Dermis microvascular lymphatic vessel endothelial cell (primary cell): ENCODE data around the gene CGNL1. TPM values are rescaled to one million over a fixed set of nuclear protein-coding genes. Genes with fewer than 3 reads are reported as not detected.
A peak's percentile ranks its signal among the peaks of the same experiment; 100 is the strongest.

Experiments used
- DNase-seq, 2 donors: peaks; one replicate each; pipeline versions ENCODE4 v3.0.0 to v3.0.0-alpha.2; 2010; ENCODE audit warnings: low read depth in 2 of 2
- total RNA-seq: library from RNA; depleted of rRNA; stranded (reverse); fragments of >200 nt; gene quantifications from 2 replicates; pipeline ENCODE4 v1.2.1, GENCODE V29; 2014

Gene CGNL1
- total RNA-seq, 1 donor from 2014 or later, result 25.7 TPM

GRCh38 chr15:57452090-57452754 is 75.9 kb downstream of the CGNL1 start:
- DNase-seq, result no peak

DNA sequence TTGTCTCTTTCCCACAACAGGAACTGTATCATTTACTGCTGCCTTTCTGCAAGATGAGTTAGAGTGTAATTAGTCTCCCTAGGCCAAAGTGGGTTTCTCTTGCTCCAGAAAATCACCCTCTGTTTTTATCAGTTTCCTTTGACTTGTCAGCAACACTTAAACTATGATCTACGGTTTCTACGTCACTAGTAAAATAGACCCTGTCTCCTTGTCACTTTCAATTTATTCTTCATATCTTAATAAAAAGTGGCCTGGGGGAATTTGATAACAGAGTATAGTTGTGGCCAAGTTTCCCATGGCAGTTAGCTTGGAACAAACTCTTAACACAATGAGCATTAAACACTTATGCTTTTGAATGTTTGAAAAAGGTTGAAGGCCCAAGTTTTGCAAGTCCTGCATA is 79.6 kb downstream of the CGNL1 start:
- DNase-seq, result no peak

DNA sequence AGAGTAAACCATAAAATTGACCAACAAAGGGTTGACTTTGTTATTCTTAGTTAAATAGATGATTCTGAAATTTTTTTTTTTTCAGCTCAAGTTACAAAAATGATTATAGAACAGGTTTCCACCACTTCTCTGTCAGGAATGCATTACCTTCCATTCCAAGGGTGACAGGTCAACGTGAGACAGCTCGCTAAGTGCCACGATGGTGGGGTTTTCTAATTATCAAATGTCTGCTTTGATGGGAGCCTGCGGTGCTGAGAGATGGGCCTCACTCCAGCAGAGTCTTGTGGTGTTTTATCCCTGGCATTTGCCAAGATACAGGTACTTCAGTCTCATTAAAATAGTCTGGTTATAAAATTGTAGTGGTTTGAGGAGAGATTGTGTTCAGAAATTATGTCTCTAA is 80.3 kb downstream of the CGNL1 start:
- no peak for DNase-seq

DNA sequence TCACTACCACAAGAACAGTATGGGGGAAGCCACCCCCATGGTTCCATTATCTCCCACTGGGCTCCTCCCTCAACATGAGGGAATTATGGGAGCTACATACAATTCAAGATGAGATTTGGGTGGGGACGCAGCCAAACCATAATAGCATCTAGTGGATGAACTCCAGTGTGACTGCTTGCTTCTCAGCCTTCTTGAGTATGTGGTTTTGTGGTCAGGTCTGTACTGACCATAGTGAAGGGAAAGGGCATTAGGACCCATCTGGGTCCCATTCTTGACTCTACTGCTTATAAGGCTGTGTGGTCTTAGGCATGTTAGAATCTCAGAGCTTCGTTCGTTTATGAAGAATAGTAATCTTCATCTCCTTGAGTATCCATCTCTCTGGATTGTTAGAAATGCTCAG is 81.4 kb downstream of the CGNL1 start:
- DNase-seq, result no peak

DNA sequence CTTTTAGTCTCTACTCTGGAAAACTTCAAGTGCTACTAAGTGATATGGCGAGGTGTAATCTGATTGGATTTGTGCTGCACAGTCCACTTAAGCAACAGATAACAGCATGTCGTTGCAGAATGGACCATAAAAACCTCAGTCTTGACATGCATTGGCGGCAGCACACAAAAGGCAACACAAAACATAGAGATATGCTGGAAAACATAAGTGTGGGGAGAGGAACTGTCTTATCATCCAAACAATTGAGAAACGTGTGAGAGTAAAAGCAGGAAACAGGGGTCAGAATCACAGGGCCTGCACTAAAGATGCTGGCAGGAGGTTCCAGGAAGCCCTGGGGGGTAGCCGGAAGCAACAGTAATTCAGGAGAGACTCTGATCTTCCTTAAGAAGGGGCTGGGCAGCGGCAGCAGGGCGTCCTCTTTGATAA is 82.1 kb downstream of the CGNL1 start:
- peak in 1 of 2 donors; percentile 89 for DNase-seq

GRCh38 chr15:57460208-57460816 is 84.0 kb downstream of the CGNL1 start:
- no peak for DNase-seq

DNA sequence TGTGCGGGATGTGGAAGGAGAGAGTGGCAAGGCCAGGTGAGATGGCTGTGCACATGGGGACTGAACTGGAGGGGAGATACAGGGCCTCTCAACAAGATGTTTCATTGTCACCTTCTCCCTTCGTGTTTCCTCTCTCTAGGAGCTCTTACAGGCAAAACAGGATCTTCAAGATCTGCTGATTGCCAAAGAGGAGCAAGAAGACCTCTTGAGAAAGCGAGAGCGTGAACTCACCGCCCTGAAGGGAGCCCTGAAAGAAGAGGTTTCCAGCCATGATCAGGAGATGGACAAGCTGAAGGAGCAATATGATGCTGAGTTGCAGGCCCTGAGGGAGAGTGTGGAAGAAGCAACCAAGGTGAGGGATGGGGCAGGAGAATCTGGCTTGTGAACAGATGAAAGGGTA is 85.2 kb downstream of the CGNL1 start:
- no peak for DNase-seq

DNA sequence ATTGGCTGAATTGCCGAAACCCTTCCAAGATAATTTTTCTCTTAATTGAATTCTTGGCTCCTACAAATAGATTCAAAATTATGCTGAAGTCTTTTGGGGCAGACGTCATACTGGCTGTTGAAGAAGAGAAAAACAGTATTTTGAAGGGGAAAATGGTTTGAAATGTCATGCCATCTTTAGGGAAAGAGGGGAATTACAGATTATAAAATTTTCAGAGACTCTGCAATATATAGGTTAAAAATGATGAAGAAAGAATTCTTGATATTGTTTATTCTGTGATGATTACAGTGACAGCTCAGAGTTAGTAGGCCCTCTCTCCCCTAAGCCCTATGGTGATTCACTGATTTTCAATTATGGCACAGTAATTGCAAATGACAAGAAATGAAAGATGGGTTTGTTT is 86.1 kb downstream of the CGNL1 start:
- peak in 1 of 2 donors; percentile 17 for DNase-seq

DNA sequence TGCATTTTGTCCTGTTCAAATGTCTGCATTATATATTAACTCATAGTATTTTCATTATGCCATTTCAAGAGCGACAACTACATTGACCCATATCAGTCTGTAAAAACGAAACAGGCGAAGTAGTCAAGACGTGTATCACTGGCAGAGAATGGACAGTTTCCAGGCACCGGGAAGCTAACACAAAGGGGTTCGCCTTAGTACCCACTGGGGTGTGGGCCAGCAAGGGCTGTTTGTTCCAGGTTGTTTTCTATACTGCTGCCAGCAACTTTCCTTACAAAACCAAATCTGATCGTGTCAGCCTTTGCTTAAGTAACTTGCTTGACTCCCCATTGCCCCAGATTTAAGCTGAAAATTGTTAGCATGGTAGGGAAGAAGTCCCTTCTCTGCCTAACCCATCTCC is 87.1 kb downstream of the CGNL1 start:
- no peak for DNase-seq

- no peak for DNase-seq
Measured at GRCh38 chr15:57464480-57464879, 88.2 kb downstream of the CGNL1 start.

DNA sequence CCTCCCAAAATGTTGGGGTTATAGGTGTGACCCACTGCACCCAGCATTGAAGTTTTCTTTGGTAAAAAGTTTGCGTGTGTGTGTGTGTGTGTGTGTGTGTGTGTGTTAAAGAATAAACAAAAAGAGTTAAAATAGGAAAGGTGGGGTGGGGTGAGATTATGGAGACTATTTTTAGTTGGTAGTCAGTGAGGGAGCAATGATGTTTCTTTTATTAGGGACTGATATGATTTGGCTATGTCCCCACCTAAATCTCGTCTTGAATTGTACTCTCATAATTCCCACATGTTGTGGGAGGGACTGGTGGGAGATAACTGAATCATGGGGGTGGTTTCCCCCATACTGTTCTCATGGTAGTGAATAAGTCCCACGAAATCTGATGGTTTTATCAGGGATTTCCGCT is 92.2 kb downstream of the CGNL1 start:
- DNase-seq, result no peak

GRCh38 chr15:57470543-57470942 is 94.2 kb downstream of the CGNL1 start:
- no peak for DNase-seq

DNA sequence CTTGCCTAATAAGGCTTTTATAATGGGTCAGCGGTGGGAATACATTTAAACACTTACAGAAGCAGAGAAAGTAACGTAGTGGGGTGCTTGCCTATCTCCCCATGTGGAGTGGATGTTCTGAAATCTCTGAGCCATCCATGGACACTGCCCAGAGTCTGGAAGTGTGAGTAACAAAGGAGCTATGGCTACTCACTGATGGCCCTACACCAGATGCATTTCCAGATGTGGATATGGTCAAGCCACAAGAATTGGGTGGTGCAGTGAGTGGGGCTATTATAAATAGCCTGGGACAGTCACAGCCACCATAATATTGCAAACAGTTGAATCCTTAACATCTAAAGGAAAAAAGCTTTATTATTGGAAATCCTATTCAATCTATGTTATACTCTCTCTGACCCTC is 96.6 kb downstream of the CGNL1 start:
- no peak for DNase-seq

DNA sequence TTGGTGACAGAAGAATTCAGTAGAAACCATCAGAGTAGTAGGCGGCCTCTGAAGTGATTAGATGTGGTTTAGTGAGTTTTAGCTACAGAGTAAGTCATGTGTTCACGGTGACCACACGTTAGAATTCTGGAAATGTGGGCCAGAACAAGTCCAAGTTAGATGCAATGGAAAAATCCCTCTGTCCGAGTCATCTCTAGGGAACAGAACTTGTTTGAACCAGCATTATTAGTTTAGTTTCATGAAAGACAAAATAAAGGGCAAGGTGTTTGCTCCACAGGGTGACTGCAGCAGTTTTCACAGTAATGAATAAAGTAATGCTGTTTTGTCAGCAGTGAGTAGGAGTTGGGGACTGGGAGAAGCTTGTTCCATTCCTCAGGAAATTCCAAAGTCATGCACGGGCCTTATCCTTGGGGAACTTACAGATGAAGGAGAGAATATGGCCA is 100.2 kb downstream of the CGNL1 start:
- no peak for DNase-seq

DNA sequence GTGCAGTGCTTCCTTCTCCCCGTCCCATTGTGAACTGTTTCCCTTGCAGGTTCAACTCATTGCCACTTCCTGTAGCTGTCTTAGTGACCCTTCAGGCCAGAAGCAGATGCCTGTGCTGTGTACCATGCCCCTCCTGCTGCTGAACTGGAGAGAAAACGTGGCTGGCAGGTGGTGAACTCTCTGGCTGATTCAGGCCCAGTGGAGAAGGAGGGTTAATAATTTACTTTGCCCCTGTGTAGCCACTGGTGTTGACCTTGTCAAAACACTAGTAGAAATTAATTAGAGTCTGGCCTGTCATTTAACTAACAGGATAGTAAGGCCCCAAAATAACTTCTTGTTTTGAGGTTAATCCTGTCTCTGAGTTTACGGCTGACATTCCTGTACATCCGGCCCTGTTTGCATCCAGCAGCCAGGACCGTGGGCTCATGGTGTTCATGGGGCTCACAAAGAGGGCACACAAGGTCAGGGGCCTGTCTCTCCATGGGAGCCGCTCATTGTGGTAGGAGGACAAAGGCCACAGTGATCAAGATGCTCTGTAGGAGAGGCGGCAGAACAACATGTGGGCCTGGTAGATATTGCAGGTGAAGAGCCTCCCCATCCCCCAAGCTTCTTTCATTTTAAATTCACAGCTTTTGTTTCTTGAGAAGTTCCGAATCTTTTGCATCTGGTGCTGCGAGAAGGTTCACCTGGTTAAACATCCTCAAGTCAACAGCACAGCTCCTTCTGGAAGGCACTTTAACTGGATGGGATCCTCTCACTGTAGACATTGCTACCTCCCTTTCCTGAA is 101.6 kb downstream of the CGNL1 start:
- no peak for DNase-seq

DNA sequence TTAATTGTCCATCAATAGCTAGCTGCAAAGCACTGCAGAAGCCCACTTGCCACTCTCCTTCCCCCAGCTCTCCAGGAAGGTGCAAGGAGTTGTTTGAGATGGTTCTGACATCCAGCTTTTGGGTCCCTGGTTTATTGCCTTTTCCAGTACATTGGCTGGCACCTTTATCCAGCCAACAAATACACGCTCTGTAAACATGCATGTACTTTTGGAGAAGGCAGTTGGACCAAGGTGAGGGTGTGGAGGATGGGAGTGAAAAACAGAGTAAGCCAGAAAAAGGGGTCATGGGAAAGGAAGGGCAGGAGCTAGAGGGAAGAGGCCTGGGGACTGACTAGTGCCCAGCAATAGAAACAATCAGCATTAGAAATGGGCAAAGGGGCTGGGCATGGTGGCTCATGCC is 102.7 kb downstream of the CGNL1 start:
- no peak for DNase-seq

GRCh38 chr15:57481038-57481705 is 104.9 kb downstream of the CGNL1 start:
- DNase-seq, result no peak

GRCh38 chr15:57485869-57486268 is 109.6 kb downstream of the CGNL1 start:
- DNase-seq, result peak in 1 of 2 donors; percentile 87

- no peak for DNase-seq
Measured at GRCh38 chr15:57486833-57487232, 110.5 kb downstream of the CGNL1 start.

DNA sequence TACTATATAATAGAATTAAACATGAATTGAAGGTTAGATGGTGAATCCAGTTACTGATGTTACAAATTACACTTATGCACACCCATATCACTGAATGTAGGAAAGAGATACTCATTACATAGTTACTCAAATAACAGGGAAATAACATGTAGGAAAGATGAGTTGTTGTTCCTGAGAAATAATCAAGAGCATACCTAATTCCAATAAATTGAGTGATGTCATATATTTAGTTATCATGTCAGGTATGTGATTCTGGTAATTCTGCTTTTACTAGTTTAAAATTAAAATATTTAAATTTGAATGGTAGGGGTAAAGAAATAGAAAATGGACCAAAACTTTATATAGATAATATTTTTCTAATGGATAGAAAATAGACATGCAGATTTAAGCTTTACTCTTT is 112.8 kb downstream of the CGNL1 start:
- no peak for DNase-seq

DNA sequence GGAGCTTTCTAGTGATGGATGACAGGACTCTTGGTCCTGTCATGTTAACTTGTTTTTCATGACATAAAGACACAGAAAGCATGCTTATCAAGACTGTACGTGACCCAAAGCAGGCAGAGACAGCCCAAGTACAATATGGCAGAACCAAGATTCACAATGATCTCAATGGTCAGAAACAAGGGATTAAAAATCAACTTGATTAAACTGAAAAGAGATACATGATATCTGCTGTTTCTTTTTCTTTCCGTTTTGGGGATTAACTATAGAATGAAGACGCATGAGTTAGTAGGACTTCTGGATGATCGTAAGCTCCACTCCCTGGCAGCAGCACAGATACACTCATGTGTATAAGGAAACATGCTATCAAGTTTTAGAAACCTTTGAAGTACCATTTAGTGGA is 117.0 kb downstream of the CGNL1 start:
- DNase-seq, result no peak

DNA sequence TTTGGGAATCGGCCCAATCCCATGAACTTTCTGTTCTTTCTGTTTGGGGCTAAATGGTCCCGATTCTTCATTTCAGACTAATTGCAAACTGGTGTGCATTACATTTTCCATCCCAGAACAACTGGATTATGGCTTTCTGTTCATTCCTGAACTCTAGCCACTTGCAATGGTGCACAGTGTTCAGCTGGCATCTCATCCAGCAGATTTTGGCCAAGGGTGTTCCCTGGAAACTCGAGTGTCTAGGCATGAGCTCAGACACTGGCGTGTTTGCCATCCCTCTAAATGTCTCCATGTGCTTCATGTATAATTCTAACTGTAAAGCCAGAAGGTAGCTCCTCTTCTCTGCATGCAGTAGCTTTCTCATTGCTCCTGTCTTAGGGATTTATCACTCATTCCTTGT is 118.3 kb downstream of the CGNL1 start:
- no peak for DNase-seq
